Activated T-cell treated with anti-CD3 and anti-CD28 coated beads, Interleukin-2, amount 50 U/mL, for 72 hours (primary cell): ENCODE data around the gene CUL3. TPM values are rescaled to one million over a fixed set of nuclear protein-coding genes. Genes with fewer than 3 reads are reported as not detected.

ENCODE experiments used
- ATAC-seq, 2 donors: fragments of 150-1000 bp; cut with Tn5 transposase; replicated peaks in 1 of 2; 2 replicates each; pipeline ENCODE4 v1.10.0; 2021; ENCODE audit warnings: moderate library complexity in 2 of 2, mild to moderate bottlenecking in 1 of 2
- DNase-seq, 2 donors: peaks; one replicate each; pipeline ENCODE4 v3.0.0; 2021 to 2022; ENCODE audit warnings: mixed read lengths in 1 of 2
- H3K27ac Mint-ChIP-seq: one replicate; pipeline ENCODE4 v1.8.0; 2022; ENCODE audit warnings: mild to moderate bottlenecking, moderate library complexity, mixed read lengths
- H3K27me3 Mint-ChIP-seq: one replicate; pipeline ENCODE4 v1.8.0; 2022; ENCODE audit warnings: low read depth, mixed read lengths
- H3K36me3 Mint-ChIP-seq, 2 donors: one replicate each; pipeline ENCODE4 v1.8.0; 2022; ENCODE audit warnings: mixed read lengths in 2 of 2, mild to moderate bottlenecking in 1 of 2; ENCODE audit not compliant: insufficient read depth in 2 of 2
- H3K4me1 Mint-ChIP-seq: one replicate; pipeline ENCODE4 v1.8.0; 2022; ENCODE audit warnings: low read depth, mixed read lengths
- H3K4me3 Mint-ChIP-seq, 2 donors: one replicate each; pipeline ENCODE4 v1.8.0; 2022; ENCODE audit warnings: mild to moderate bottlenecking in 2 of 2, mixed read lengths in 2 of 2, moderate library complexity in 2 of 2
- H3K9me3 Mint-ChIP-seq, 2 donors: one replicate each; pipeline ENCODE4 v1.8.0; 2022; ENCODE audit warnings: mixed read lengths in 2 of 2
- total RNA-seq, 2 donors: library from RNA; stranded (reverse); gene quantifications; one replicate each; pipeline ENCODE4 v1.2.3, GENCODE V29; 2022

The CUL3 gene
- total RNA-seq, 2 donors from 2014 or later: 61.4 to 68.5 TPM

DNA sequence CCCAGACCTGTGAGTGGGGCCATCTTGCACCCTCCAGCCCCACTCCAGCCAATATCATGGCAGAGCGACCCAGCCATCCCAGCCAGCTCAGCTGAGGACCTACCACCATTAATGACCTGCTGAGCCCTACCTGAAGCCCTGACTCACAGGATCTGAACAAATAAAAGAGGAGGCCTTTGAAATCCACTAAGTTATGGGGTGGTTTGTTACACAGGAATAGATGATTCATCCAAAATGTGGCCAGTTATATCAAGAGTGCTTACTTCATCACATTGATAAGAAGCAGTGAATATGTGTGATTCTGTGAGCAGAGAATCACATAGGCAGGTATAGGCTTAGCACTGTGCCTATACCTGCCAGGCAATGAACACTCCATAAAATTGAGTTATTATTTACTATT lies 148.5 kb downstream of the CUL3 start:
- Mint-ChIP-seq H3K27ac (no peak overlapping the region), H3K36me3 (peaks cover 0 to 4% of the 10 kb centered on the region in 2 donors), H3K4me3 (no peak overlapping the region), H3K4me1 (peaks cover 18% of the 10 kb centered on the region), H3K9me3 (no peaks in the 10 kb centered on the region), H3K27me3 (peaks cover 41% of the 10 kb centered on the region)
- no peak for DNase-seq
- ATAC-seq: peak; percentile 89 to 90

DNA sequence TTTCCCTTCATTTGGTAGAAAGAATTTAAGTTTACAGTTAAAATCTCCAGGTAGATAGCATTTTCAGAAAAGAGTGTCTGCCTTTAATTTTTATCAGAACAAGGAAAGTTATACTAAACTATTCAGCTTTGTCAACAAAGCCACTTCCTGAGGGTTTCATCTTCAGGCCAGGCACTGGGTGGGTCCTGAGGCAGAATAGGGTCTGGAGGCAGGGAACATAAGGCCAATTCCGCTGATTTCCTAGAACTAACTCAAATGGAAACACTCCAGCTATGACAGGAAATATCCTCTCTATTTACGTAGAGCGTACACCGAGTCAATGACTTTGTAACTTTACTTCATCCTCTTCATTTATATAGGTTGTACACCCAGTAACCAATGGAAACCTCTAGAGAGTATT lies 150.5 kb downstream of the CUL3 start:
- DNase-seq (no peak), ATAC-seq (no peak)
- Mint-ChIP-seq H3K4me1 (peaks cover 16% of the 10 kb centered on the region), H3K27ac (no peak overlapping the region), H3K4me3 (no peak overlapping the region), H3K9me3 (no peaks in the 10 kb centered on the region), H3K36me3 (no peaks in the 10 kb centered on the region), H3K27me3 (peaks cover 21% of the 10 kb centered on the region)

DNA sequence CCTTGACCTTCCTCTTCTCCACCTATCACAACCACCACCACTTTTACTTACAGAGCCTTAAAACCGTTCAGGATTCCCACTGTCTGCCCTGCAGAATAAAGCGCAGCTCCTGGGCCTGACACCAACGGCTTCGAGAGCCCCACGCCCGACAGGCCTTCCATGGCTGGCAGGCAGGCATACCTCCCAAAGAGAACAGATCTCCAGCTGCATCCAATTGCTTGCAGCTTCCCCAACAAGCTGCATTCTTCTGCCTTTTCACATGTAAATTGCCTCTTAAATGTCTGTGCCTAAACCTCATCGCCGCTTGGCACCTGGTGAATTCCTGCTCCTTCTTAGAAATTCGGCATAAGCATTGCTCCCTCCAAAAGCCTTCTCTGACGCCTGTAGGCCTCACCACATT lies 151.7 kb downstream of the CUL3 start:
- peaks cover 16% of the 10 kb centered on the region for H3K4me1 Mint-ChIP-seq
- H3K27ac Mint-ChIP-seq: no peak overlapping the region
- no peak overlapping the region for H3K4me3 Mint-ChIP-seq
- no peak for ATAC-seq
- no peak for DNase-seq
- H3K36me3 Mint-ChIP-seq: no peaks in the 10 kb centered on the region
- peaks cover 18% of the 10 kb centered on the region for H3K27me3 Mint-ChIP-seq
- H3K9me3 Mint-ChIP-seq: no peaks in the 10 kb centered on the region

DNA sequence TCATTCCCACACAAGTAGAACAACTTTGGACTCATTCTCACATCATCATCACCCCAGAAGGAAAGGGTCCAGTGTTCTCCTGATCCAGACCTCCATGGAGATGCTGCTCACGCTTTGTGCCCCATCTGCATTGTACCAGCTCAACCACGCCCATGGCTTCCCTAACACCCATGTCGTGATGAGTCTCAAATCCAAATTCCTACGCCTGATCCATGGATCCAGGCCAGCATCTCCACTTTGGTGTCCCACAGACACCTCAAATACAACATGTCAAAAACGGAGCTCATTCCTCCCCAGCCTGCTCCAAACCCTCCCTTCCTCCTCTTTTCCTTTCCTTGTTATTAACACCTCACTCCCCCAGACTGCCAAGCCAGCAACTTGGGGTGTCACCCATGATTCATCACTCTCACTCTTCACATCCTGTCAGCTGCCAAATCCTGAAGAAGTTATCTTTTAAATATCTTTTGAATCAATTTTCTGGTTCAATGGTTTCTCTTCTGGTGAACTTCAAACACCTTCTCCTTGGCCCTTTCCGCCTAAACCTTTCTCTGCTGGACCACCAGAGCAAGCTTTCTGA lies 153.1 kb downstream of the CUL3 start:
- peaks cover 15% of the 10 kb centered on the region for H3K27me3 Mint-ChIP-seq
- H3K36me3 Mint-ChIP-seq: no peaks in the 10 kb centered on the region
- no peak for DNase-seq
- H3K9me3 Mint-ChIP-seq: no peaks in the 10 kb centered on the region
- H3K4me3 Mint-ChIP-seq: no peak overlapping the region
- H3K4me1 Mint-ChIP-seq: peaks cover 16% of the 10 kb centered on the region
- ATAC-seq: no peak
- no peak overlapping the region for H3K27ac Mint-ChIP-seq

DNA sequence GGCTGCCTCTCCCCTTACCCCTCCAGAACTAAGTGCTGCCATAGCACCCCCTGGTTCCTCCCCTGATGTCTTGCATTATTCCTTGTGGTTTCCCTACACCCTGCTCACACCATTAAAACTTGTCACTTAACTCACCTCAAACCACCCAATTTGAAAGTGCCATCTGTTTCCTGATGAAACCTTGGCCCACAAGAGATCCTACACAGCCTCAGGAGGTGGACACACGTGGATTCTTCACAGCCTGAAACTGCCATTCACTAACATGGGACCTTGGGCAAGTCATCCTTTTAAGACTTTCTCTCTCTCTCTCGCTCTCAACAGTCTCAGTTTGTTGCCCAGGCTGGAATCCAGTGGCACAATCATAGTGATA lies 155.7 kb downstream of the CUL3 start:
- Mint-ChIP-seq H3K27ac (no peak overlapping the region), H3K4me3 (no peak overlapping the region), H3K27me3 (peaks cover 15% of the 10 kb centered on the region), H3K36me3 (peaks cover 2% of the 10 kb centered on the region in 2 donors), H3K9me3 (peaks cover 4 to 5% of the 10 kb centered on the region in 2 donors), H3K4me1 (peaks cover 7% of the 10 kb centered on the region)
- no peak for ATAC-seq
- no peak for DNase-seq

DNA sequence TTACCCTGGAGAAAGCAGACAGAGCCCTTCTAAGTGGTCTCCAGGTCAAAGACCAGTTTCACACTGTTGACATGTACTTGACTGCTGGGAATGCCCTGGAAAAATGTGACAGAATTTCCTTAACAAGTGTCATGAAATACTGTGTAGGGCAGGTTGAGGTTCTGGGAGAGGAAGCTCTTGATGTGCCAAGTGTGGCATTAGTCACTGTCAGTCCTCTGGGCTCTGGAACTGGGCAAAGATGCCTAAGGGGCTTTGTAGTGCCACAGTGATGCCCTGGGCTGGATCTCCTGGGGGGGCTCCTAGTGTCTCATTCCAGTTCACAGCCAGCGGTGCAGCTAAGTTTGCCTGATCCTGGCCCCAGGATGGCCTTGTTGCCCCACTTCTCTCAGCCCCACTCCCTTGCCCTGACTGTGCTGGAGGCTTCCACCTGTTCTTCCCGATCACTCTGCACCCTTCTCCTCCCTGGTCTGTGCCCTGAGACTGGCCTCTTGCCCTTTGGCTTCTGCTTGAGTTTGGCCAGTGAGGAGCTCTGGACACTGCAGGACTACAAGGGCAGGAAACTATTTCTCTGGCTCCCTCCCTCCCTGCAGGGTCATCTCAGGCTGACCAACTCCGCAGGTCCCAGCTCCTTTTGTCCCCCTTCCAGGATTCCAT lies 156.2 kb downstream of the CUL3 start:
- Mint-ChIP-seq H3K9me3 (peaks cover 4 to 6% of the 10 kb centered on the region in 2 donors), H3K27ac (no peak overlapping the region), H3K36me3 (peaks cover 2% of the 10 kb centered on the region in 2 donors), H3K4me1 (peaks cover 7% of the 10 kb centered on the region), H3K27me3 (peaks cover 15% of the 10 kb centered on the region), H3K4me3 (no peak overlapping the region)
- DNase-seq: no peak
- no peak for ATAC-seq

DNA sequence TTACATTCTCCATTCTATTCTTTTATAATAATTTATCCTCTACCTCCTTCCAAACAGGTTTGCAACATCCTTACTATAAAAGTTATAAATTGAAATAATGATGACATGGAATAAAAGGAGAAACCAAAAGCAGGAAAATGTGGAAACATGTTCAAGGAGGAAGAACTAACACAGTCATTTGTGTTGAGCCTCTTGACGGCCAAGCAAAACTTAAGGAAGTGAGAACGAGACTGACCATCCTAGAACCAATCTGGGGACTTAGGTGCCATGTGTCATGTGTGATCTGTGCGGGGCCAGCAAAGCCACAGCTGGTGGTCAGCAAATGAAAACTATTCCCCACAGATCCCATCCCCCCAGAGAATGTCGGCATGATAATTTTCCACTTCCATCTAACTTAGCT lies 157.7 kb downstream of the CUL3 start:
- no peak for DNase-seq
- Mint-ChIP-seq H3K36me3 (peaks cover 2% of the 10 kb centered on the region in 2 donors), H3K4me1 (peaks cover 6% of the 10 kb centered on the region), H3K27me3 (peaks cover 14% of the 10 kb centered on the region), H3K27ac (no peak overlapping the region), H3K9me3 (peaks cover 4 to 6% of the 10 kb centered on the region in 2 donors), H3K4me3 (no peak overlapping the region)
- no peak for ATAC-seq

DNA sequence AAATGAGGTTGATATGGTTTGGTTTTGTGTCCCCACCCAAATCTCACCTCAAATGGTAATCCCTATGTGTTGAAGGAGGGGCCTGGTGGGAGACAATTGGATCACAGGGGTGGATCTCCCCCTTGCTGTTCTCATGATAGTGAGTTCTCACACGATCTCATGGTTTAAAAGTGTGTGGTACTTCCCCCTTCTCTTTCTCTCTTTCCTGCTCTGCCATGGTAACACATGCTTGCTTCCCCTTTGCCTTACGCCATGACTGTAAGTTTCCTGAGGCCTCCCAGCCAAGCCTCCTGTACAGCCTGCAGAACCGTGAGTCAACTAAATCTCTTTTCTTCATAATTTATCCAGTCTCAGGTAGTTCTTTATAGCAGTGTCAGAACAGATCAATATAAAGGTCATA lies 158.5 kb downstream of the CUL3 start:
- ATAC-seq: no peak
- H3K27ac Mint-ChIP-seq: no peak overlapping the region
- no peak overlapping the region for H3K4me3 Mint-ChIP-seq

DNA sequence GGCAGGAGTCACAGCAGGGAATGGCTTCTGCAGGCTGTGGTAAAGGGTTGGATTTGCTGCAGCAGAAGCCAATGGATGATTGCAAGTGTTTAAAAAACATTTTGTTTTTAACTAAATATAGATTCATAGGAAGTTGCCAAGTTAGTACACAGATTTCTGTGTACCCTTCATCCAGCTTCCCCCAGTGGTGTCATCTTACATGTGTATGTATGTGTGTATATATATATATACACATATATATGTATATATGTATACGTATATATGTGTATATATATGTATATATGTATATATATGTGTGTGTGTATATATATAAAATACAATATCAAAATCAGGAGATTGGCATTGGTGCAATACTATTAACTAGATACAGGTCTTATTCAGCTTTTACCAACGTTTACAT lies 164.1 kb downstream of the CUL3 start:
- ATAC-seq: no peak
- peaks cover 3 to 4% of the 10 kb centered on the region in 2 donors for H3K9me3 Mint-ChIP-seq
- no peak overlapping the region for H3K4me3 Mint-ChIP-seq

More for the DNA sequence above, 158.5 kb downstream of the CUL3 start:
- DNase-seq: no peak
- no peaks in the 10 kb centered on the region for H3K4me1 Mint-ChIP-seq
- peaks cover 2% of the 10 kb centered on the region in 2 donors for H3K36me3 Mint-ChIP-seq
- peaks cover 7% of the 10 kb centered on the region for H3K27me3 Mint-ChIP-seq
- peaks cover 4 to 6% of the 10 kb centered on the region in 2 donors for H3K9me3 Mint-ChIP-seq

More for the DNA sequence above, 164.1 kb downstream of the CUL3 start:
- DNase-seq: no peak
- H3K4me1 Mint-ChIP-seq: no peaks in the 10 kb centered on the region
- no peak overlapping the region for H3K27ac Mint-ChIP-seq
- peaks cover 0 to 2% of the 10 kb centered on the region in 2 donors for H3K36me3 Mint-ChIP-seq
- H3K27me3 Mint-ChIP-seq: no peaks in the 10 kb centered on the region

Other genes starting within 250 kb of the CUL3 start
- gene FAM124B, start 183.3 kb downstream of the CUL3 start, total RNA-seq: under 1 TPM; 0.31 to 0.32 TPM
- not detected for gene CCDC195, start 131.0 kb upstream of the CUL3 start, total RNA-seq